ENCODE results near the gene TGFA. TPM values are rescaled to one million over a fixed set of nuclear protein-coding genes. Genes with fewer than 3 reads are reported as not detected.

Gene TGFA
- polyA plus RNA-seq, 2 of the 4 experiments (the other 2 are of a cell fraction), result 3.5 to 5.3 TPM

DNA sequence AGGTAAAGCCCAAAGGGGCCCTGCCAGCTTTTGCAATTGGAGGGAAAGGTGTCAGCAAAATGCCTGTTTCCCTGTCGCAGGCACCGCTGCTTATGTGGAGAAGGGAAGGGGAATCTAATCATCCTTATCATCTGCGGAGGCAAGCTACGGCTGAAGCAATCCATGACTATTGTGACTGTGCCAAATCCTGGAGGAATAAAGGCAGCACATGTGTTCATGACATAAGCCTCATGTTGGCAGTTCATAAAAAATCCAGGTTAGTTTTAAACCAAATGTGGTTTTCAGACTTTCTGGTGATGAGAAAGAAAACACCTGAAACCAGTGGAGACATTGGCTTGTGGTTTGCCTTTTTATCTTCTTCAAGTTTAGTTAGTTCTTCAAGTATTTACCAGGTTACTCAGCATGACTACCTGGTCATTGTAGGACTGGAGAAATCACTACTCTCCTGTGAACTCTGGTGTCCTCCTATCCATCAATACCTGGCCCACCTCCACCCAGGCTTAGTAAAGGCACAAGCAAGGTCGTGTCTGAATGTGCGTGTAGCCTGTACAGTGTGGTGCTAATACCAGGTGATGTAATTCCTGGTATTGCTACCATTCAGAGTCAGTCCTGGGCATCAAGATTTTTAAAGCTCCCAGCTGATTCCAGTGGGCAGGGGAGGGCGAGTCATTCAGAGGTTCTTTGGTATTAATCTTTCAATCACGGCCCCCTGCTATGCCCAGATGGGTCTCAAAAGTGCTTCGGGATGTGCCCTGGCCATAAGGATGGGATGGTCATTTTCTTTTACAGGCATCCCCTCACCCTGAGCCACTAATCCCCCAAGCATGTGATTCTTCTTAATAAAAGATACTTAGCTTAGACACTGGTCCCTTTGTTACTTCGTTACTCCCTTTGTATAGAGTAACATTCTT is 96.8 kb downstream of the TGFA start:
- no peak overlapping the region for H3K4me2 ChIP-seq
- ATAC-seq (no peak), DNase-seq (ENCODE audit: low read depth in 1 of 2, low spot score in 1 of 2) (no peak), FAIRE-seq (no peak)
- WGBS (ENCODE audit: missing lambda C conversion rate), result 74% methylated on average over 10 of the region's 10 CpGs
- ChIA-PET POLR2A (no interaction called here), CTCF (interaction anchor here (1.0 to 1.3 kb wide), 4 partner anchors 116 to 349 kb away, joined by 3 to 6 read pairs (median 4); no protein-coding TSS in a partner anchor)
- no peaks in the 10 kb centered on the region for H3K4me1 ChIP-seq
- no peak overlapping the region for H3K4me3 ChIP-seq
- TF ChIP-seq, protein P1, sequence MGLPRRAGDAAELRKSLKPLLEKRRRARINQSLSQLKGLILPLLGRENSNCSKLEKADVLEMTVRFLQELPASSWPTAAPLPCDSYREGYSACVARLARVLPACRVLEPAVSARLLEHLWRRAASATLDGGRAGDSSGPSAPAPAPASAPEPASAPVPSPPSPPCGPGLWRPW (IDR thresholded peaks at IDR 0.05), result no peak
- TF ChIP-seq, protein P2, sequence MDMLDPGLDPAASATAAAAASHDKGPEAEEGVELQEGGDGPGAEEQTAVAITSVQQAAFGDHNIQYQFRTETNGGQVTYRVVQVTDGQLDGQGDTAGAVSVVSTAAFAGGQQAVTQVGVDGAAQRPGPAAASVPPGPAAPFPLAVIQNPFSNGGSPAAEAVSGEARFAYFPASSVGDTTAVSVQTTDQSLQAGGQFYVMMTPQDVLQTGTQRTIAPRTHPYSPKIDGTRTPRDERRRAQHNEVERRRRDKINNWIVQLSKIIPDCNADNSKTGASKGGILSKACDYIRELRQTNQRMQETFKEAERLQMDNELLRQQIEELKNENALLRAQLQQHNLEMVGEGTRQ (IDR thresholded peaks at IDR 0.05), result no peak
- TF ChIP-seq, protein P3, sequence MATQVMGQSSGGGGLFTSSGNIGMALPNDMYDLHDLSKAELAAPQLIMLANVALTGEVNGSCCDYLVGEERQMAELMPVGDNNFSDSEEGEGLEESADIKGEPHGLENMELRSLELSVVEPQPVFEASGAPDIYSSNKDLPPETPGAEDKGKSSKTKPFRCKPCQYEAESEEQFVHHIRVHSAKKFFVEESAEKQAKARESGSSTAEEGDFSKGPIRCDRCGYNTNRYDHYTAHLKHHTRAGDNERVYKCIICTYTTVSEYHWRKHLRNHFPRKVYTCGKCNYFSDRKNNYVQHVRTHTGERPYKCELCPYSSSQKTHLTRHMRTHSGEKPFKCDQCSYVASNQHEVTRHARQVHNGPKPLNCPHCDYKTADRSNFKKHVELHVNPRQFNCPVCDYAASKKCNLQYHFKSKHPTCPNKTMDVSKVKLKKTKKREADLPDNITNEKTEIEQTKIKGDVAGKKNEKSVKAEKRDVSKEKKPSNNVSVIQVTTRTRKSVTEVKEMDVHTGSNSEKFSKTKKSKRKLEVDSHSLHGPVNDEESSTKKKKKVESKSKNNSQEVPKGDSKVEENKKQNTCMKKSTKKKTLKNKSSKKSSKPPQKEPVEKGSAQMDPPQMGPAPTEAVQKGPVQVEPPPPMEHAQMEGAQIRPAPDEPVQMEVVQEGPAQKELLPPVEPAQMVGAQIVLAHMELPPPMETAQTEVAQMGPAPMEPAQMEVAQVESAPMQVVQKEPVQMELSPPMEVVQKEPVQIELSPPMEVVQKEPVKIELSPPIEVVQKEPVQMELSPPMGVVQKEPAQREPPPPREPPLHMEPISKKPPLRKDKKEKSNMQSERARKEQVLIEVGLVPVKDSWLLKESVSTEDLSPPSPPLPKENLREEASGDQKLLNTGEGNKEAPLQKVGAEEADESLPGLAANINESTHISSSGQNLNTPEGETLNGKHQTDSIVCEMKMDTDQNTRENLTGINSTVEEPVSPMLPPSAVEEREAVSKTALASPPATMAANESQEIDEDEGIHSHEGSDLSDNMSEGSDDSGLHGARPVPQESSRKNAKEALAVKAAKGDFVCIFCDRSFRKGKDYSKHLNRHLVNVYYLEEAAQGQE (IDR thresholded peaks at IDR 0.05), result no peak
- TF ChIP-seq, protein P4, sequence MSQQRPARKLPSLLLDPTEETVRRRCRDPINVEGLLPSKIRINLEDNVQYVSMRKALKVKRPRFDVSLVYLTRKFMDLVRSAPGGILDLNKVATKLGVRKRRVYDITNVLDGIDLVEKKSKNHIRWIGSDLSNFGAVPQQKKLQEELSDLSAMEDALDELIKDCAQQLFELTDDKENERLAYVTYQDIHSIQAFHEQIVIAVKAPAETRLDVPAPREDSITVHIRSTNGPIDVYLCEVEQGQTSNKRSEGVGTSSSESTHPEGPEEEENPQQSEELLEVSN (IDR thresholded peaks at IDR 0.05; ENCODE audit: borderline replicate concordance, low read depth), result no peak
- TF ChIP-seq FOSL2 (IDR thresholded peaks at IDR 0.05) (no peak), FOSL2 (CRISPR knock-in tag; IDR thresholded peaks at IDR 0.05) (no peak), RCOR1 (IDR thresholded peaks at IDR 0.05; ENCODE audit: low read depth, low read length) (no peak), MAZ (IDR thresholded peaks at IDR 0.05; ENCODE audit: borderline replicate concordance, low read depth, low read length) (no peak), CHD4 (IDR thresholded peaks at IDR 0.05; ENCODE audit: borderline replicate concordance) (no peak), ZSCAN20 (CRISPR knock-in tag; IDR thresholded peaks at IDR 0.05) (no peak)
- no peak overlapping the region for H3K27ac ChIP-seq
- no peaks in the 10 kb centered on the region for H3K9me3 ChIP-seq

DNA sequence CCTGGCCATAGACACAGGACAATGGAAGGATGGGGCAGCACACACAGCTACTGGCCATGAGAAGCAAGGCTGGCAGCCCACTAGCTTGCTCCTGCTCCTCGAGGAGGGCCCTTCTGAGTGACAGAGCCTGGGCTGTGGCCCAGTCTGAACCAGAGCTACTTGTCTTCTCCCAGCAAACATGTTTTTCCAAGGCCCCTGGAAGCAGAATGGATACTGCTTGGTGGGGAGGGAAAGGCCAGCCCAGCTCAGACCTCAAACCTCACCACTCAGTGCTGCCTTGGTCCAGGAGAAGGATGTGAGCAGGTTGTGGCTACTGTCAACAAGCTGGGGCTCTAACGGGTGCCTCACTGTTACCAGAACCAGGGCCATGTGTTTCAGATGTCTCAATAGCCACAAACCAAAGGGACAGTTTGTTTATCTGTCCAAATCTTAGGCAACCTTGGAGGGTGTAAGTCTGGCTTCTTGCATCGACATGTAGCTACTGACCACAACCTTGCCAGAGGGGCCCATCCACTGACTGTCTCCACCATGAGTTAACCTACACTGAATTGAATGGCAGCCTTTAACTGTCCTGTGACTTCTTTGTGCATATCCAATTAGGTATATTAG is 98.6 kb downstream of the TGFA start:
- TF ChIP-seq NFE2L2 (conservative IDR thresholded peaks at IDR 0.05; ENCODE audit: low read length) (no peak), CBX8 (IDR thresholded peaks at IDR 0.05) (no peak), HOXB5 (CRISPR knock-in tag; IDR thresholded peaks at IDR 0.05) (no peak), EHMT2 (IDR thresholded peaks at IDR 0.05; ENCODE audit: low read depth) (no peak), JUN (IDR thresholded peaks at IDR 0.05) (no peak), TP53 (CRISPR knock-in tag; IDR thresholded peaks at IDR 0.05) (no peak), EHF (CRISPR knock-in tag; IDR thresholded peaks at IDR 0.05) (no peak), MYC (IDR thresholded peaks at IDR 0.05; ENCODE audit: borderline replicate concordance, low read length) (no peak), ESRRA (IDR thresholded peaks at IDR 0.05; ENCODE audit: borderline replicate concordance, low read length) (no peak), HEYL (CRISPR knock-in tag; IDR thresholded peaks at IDR 0.05) (no peak), EP300 (IDR thresholded peaks at IDR 0.05) (no peak), ZNF302 (CRISPR knock-in tag; IDR thresholded peaks at IDR 0.05) (no peak), MAZ (IDR thresholded peaks at IDR 0.05; ENCODE audit: borderline replicate concordance, low read depth, low read length) (no peak), KDM1A (IDR thresholded peaks at IDR 0.05; ENCODE audit: low read depth) (no peak), RARB (CRISPR knock-in tag; IDR thresholded peaks at IDR 0.05) (no peak)
- TF ChIP-seq, protein P2 (IDR thresholded peaks at IDR 0.05), result no peak
- TF ChIP-seq, protein P5, sequence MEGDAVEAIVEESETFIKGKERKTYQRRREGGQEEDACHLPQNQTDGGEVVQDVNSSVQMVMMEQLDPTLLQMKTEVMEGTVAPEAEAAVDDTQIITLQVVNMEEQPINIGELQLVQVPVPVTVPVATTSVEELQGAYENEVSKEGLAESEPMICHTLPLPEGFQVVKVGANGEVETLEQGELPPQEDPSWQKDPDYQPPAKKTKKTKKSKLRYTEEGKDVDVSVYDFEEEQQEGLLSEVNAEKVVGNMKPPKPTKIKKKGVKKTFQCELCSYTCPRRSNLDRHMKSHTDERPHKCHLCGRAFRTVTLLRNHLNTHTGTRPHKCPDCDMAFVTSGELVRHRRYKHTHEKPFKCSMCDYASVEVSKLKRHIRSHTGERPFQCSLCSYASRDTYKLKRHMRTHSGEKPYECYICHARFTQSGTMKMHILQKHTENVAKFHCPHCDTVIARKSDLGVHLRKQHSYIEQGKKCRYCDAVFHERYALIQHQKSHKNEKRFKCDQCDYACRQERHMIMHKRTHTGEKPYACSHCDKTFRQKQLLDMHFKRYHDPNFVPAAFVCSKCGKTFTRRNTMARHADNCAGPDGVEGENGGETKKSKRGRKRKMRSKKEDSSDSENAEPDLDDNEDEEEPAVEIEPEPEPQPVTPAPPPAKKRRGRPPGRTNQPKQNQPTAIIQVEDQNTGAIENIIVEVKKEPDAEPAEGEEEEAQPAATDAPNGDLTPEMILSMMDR (IDR thresholded peaks at IDR 0.05), result no peak
- Histone ChIP-seq H3K4me1 (no peaks in the 10 kb centered on the region), H3K4me2 (no peak overlapping the region), H3K4me3 (no peak overlapping the region), H3K27ac (no peak overlapping the region), H3K9me3 (no peaks in the 10 kb centered on the region)
- no peak for FAIRE-seq
- ChIA-PET CTCF (interaction anchor here (1.3 to 1.6 kb wide), 3 partner anchors 17 to 114 kb away, joined by 3 to 5 read pairs (median 3); no protein-coding TSS in a partner anchor), POLR2A (no interaction called here)
- DNase-seq (ENCODE audit: low read depth in 1 of 2, low spot score in 1 of 2), result no peak
- 58% methylated on average over 3 of the region's 3 CpGs for WGBS (ENCODE audit: missing lambda C conversion rate)
- ATAC-seq, result no peak
